ENCODE data around the gene PNPLA1. TPM values are rescaled to one million over a fixed set of nuclear protein-coding genes. Genes with fewer than 3 reads are reported as not detected.
A peak's percentile ranks its signal among the peaks of the same experiment; 100 is the strongest.

The PNPLA1 gene
- total RNA-seq, 1 experiment from 2014 or later = not detected

- in situ Hi-C loops (cut with HindIII; ENCODE audit: low pct_unique_long_range_greater_than_20kb, low sequenced_read_pairs) = no loop called here
- no peak for DNase-seq (ENCODE audit: low read depth)
Observed at GRCh38 chr6:36340306-36340617, 70.4 kb downstream of the PNPLA1 start.

- DNase-seq (ENCODE audit: low read depth) = peak; percentile 36
- in situ Hi-C loops (cut with HindIII; ENCODE audit: low pct_unique_long_range_greater_than_20kb, low sequenced_read_pairs) = no loop called here
Observed at GRCh38 chr6:36340618-36341454, 71.0 kb downstream of the PNPLA1 start.

- in situ Hi-C loops (cut with HindIII; ENCODE audit: low pct_unique_long_range_greater_than_20kb, low sequenced_read_pairs) = no loop called here
- DNase-seq (ENCODE audit: low read depth) = no peak
Observed at GRCh38 chr6:36343109-36343680, 73.3 kb downstream of the PNPLA1 start.

- DNase-seq (ENCODE audit: low read depth) = no peak
- in situ Hi-C loops (cut with HindIII; ENCODE audit: low pct_unique_long_range_greater_than_20kb, low sequenced_read_pairs) = no loop called here
Observed at GRCh38 chr6:36345681-36346466, 76.0 kb downstream of the PNPLA1 start.

- DNase-seq (ENCODE audit: low read depth) = no peak
- in situ Hi-C loops (cut with HindIII; ENCODE audit: low pct_unique_long_range_greater_than_20kb, low sequenced_read_pairs) = no loop called here
Observed at GRCh38 chr6:36346486-36347273, 76.8 kb downstream of the PNPLA1 start.

GRCh38 chr6:36347621-36348020 is 77.8 kb downstream of the PNPLA1 start:
- in situ Hi-C loops (cut with HindIII; ENCODE audit: low pct_unique_long_range_greater_than_20kb, low sequenced_read_pairs) = no loop called here
- no peak for DNase-seq (ENCODE audit: low read depth)

GRCh38 chr6:36349240-36349639 is 79.4 kb downstream of the PNPLA1 start:
- in situ Hi-C loops (cut with HindIII; ENCODE audit: low pct_unique_long_range_greater_than_20kb, low sequenced_read_pairs) = no loop called here
- no peak for DNase-seq (ENCODE audit: low read depth)

- no peak for DNase-seq (ENCODE audit: low read depth)
- in situ Hi-C loops (cut with HindIII; ENCODE audit: low pct_unique_long_range_greater_than_20kb, low sequenced_read_pairs) = no loop called here
Observed at GRCh38 chr6:36350082-36350481, 80.2 kb downstream of the PNPLA1 start.

GRCh38 chr6:36350681-36351571 is 81.1 kb downstream of the PNPLA1 start:
- DNase-seq (ENCODE audit: low read depth) = peak; percentile 52
- in situ Hi-C loops (cut with HindIII; ENCODE audit: low pct_unique_long_range_greater_than_20kb, low sequenced_read_pairs) = no loop called here

- no peak for DNase-seq (ENCODE audit: low read depth)
- in situ Hi-C loops (cut with HindIII; ENCODE audit: low pct_unique_long_range_greater_than_20kb, low sequenced_read_pairs) = no loop called here
Observed at GRCh38 chr6:36352477-36353157, 82.8 kb downstream of the PNPLA1 start.

- in situ Hi-C loops (cut with HindIII; ENCODE audit: low pct_unique_long_range_greater_than_20kb, low sequenced_read_pairs) = no loop called here
- DNase-seq (ENCODE audit: low read depth) = peak; percentile 48
Observed at GRCh38 chr6:36353411-36353915, 83.6 kb downstream of the PNPLA1 start.

- DNase-seq (ENCODE audit: low read depth) = no peak
- in situ Hi-C loops (cut with HindIII; ENCODE audit: low pct_unique_long_range_greater_than_20kb, low sequenced_read_pairs) = no loop called here
Observed at GRCh38 chr6:36355819-36356218, 86.0 kb downstream of the PNPLA1 start.

- in situ Hi-C loops (cut with HindIII; ENCODE audit: low pct_unique_long_range_greater_than_20kb, low sequenced_read_pairs) = no loop called here
- no peak for DNase-seq (ENCODE audit: low read depth)
Observed at GRCh38 chr6:36357872-36358225, 88.0 kb downstream of the PNPLA1 start.

Other genes starting within 250 kb of the PNPLA1 start
- not detected in 2 replicates for gene SLC26A8, start 245.4 kb upstream of the PNPLA1 start, total RNA-seq (2014; rRNA removed; shearing (Covaris generic); ENCODE audit: low replicate concordance)
- gene MAPK14, start 242.3 kb upstream of the PNPLA1 start, total RNA-seq (2014; rRNA removed; shearing (Covaris generic); ENCODE audit: low replicate concordance) = 27.0 and 40.4 TPM in 2 replicates
- gene MAPK13, start 139.5 kb upstream of the PNPLA1 start, total RNA-seq (2014; rRNA removed; shearing (Covaris generic); ENCODE audit: low replicate concordance) = 1.5 and 1.7 TPM in 2 replicates
- 8.9 and 14.9 TPM in 2 replicates for gene BRPF3, start 73.3 kb upstream of the PNPLA1 start, total RNA-seq (2014; rRNA removed; shearing (Covaris generic); ENCODE audit: low replicate concordance)
- not detected in 2 replicates for gene BNIP5, start 66.8 kb downstream of the PNPLA1 start, total RNA-seq (2014; rRNA removed; shearing (Covaris generic); ENCODE audit: low replicate concordance)
- gene ETV7, start 117.6 kb downstream of the PNPLA1 start, total RNA-seq (2014; rRNA removed; shearing (Covaris generic); ENCODE audit: low replicate concordance) = not detected in 2 replicates
- gene PXT1, start 172.8 kb downstream of the PNPLA1 start, total RNA-seq (2014; rRNA removed; shearing (Covaris generic); ENCODE audit: low replicate concordance) = 0.20 TPM in 1 of 2 replicates, not detected in the other
- 78.4 and 98.0 TPM in 2 replicates for gene KCTD20, start 172.9 kb downstream of the PNPLA1 start, total RNA-seq (2014; rRNA removed; shearing (Covaris generic); ENCODE audit: low replicate concordance)

Measured in Caki2 (cell line).